SK-N-MC (cell line): ENCODE data around the gene ZNF622.
"Not testable (repeated sequence)": the region's sequence is repeated elsewhere in the genome, so short reads cannot be mapped to it uniquely, and the experiment has no call there.

Experiments
- DNase-seq: peaks from one replicate; pipeline ENCODE4 v3.0.0-alpha.2; 2011; ENCODE audit warnings: low read depth, low spot score
- H3K27ac ChIP-seq: fragments of 200-600 bp; sonication (generic); 2 replicates; pipeline ENCODE4 v1.5.1; 2016; ENCODE audit warnings: mixed run types
- H3K36me3 ChIP-seq: fragments of 200-600 bp; sonication (generic); 2 replicates; pipeline ENCODE4 v1.6.1; 2017; ENCODE audit warnings: antibody characterized with exemption, low read length, mixed read lengths; ENCODE audit not compliant: insufficient read depth
- H3K4me3 ChIP-seq: fragments of 200-600 bp; sonication (generic); 2 replicates; pipeline ENCODE4 v1.5.1; 2016
- H3K9ac ChIP-seq: fragments of 200-600 bp; sonication (generic); 2 replicates; pipeline ENCODE4 v1.8.0; 2017; ENCODE audit warnings: mixed run types, mixed read lengths; ENCODE audit not compliant: insufficient read length
- H3K9me3 ChIP-seq: fragments of 200-600 bp; sonication (generic); 2 replicates; pipeline ENCODE4 v1.6.1; 2017; ENCODE audit warnings: low read depth, mild to moderate bottlenecking, antibody characterized with exemption, low read length, moderate library complexity, mixed read lengths
- EZH2 ChIP-seq: fragments of 200-600 bp; sonication (generic); IDR thresholded peaks from one replicate; pipeline ENCODE4 v1.6.1; 2017; ENCODE audit warnings: antibody characterized with exemption
- FOXP2 ChIP-seq: optimal IDR thresholded peaks from 2 replicates; pipeline ENCODE3; 2011; ENCODE audit warnings: mild to moderate bottlenecking, moderate library complexity; ENCODE audit not compliant: insufficient read depth; ENCODE audit errors: extremely low read length, control extremely low read depth
- POLR2AphosphoS5 ChIP-seq: IDR thresholded peaks from 2 replicates; pipeline ENCODE4 v1.6.1; 2012; ENCODE audit warnings: mild to moderate bottlenecking, low read depth, low read length, borderline replicate concordance

Gene ZNF622

GRCh38 chr5:16485656-16486055 lies 20.1 kb upstream of the ZNF622 start:
- no peaks in the 10 kb centered on the region for H3K36me3 ChIP-seq
- H3K4me3 ChIP-seq = no peak overlapping the region
- no peak for TF ChIP-seq POLR2AphosphoS5
- no peak for TF ChIP-seq EZH2
- no peak for TF ChIP-seq FOXP2
- no peak overlapping the region for H3K27ac ChIP-seq
- no peaks in the 10 kb centered on the region for H3K9me3 ChIP-seq
- no peak overlapping the region for H3K9ac ChIP-seq
- DNase-seq = no peak

GRCh38 chr5:16484081-16484480 lies 18.5 kb upstream of the ZNF622 start:
- no peak overlapping the region for H3K27ac ChIP-seq
- no peaks in the 10 kb centered on the region for H3K36me3 ChIP-seq
- no peak overlapping the region for H3K9ac ChIP-seq
- H3K4me3 ChIP-seq = no peak overlapping the region
- no peaks in the 10 kb centered on the region for H3K9me3 ChIP-seq
- no peak for DNase-seq
- TF ChIP-seq POLR2AphosphoS5 = no peak
- no peak for TF ChIP-seq FOXP2
- TF ChIP-seq EZH2 = no peak

- DNase-seq = no peak
- no peak overlapping the region for H3K9ac ChIP-seq
- no peaks in the 10 kb centered on the region for H3K9me3 ChIP-seq
- H3K27ac ChIP-seq = no peak overlapping the region
- TF ChIP-seq POLR2AphosphoS5 (no peak), FOXP2 (no peak), EZH2 (no peak)
- no peaks in the 10 kb centered on the region for H3K36me3 ChIP-seq
- no peak overlapping the region for H3K4me3 ChIP-seq
Measured at GRCh38 chr5:16483361-16483760, 17.8 kb upstream of the ZNF622 start.

- TF ChIP-seq EZH2 (no peak), FOXP2 (no peak), POLR2AphosphoS5 (no peak)
- DNase-seq = no peak
- H3K4me3 ChIP-seq = no peak overlapping the region
- H3K36me3 ChIP-seq = no peaks in the 10 kb centered on the region
- no peaks in the 10 kb centered on the region for H3K9me3 ChIP-seq
- no peak overlapping the region for H3K9ac ChIP-seq
- H3K27ac ChIP-seq = no peak overlapping the region
Measured at GRCh38 chr5:16482891-16483290, 17.3 kb upstream of the ZNF622 start.

GRCh38 chr5:16480821-16481538 lies 15.4 kb upstream of the ZNF622 start:
- Histone ChIP-seq H3K27ac (no peak overlapping the region), H3K36me3 (no peaks in the 10 kb centered on the region), H3K9me3 (no peaks in the 10 kb centered on the region), H3K9ac (no peak overlapping the region), H3K4me3 (no peak overlapping the region)
- no peak for DNase-seq
- TF ChIP-seq POLR2AphosphoS5 (no peak), FOXP2 (no peak), EZH2 (no peak)

- Histone ChIP-seq H3K4me3 (no peak overlapping the region), H3K27ac (no peak overlapping the region)
Measured at GRCh38 chr5:16480144-16480543, 14.5 kb upstream of the ZNF622 start.

GRCh38 chr5:16477541-16477940 lies 11.9 kb upstream of the ZNF622 start:
- no peak for DNase-seq
- Histone ChIP-seq H3K36me3 (no peaks in the 10 kb centered on the region), H3K9ac (no peak overlapping the region), H3K9me3 (no peaks in the 10 kb centered on the region), H3K27ac (no peak overlapping the region), H3K4me3 (no peak overlapping the region)
- no peak for TF ChIP-seq POLR2AphosphoS5
- TF ChIP-seq EZH2 = no peak
- no peak for TF ChIP-seq FOXP2

More at GRCh38 chr5:16480144-16480543, 14.5 kb upstream of the ZNF622 start:
- no peak for DNase-seq
- no peaks in the 10 kb centered on the region for H3K9me3 ChIP-seq
- no peaks in the 10 kb centered on the region for H3K36me3 ChIP-seq
- no peak overlapping the region for H3K9ac ChIP-seq
- TF ChIP-seq POLR2AphosphoS5 = no peak
- TF ChIP-seq FOXP2 = no peak
- no peak for TF ChIP-seq EZH2

- not testable (repeated sequence) for H3K27ac ChIP-seq, DNase-seq, H3K4me3 ChIP-seq, H3K9ac ChIP-seq, H3K9me3 ChIP-seq, H3K36me3 ChIP-seq
Measured at GRCh38 chr5:16476417-16476816, 10.8 kb upstream of the ZNF622 start.

- H3K4me3 ChIP-seq = no peak overlapping the region
- no peaks in the 10 kb centered on the region for H3K9me3 ChIP-seq
- no peak overlapping the region for H3K9ac ChIP-seq
- H3K27ac ChIP-seq = no peak overlapping the region
- no peak for DNase-seq
- H3K36me3 ChIP-seq = no peaks in the 10 kb centered on the region
- TF ChIP-seq FOXP2 = no peak
- TF ChIP-seq EZH2 = no peak
- TF ChIP-seq POLR2AphosphoS5 = no peak
Measured at GRCh38 chr5:16471387-16471786, 5.8 kb upstream of the ZNF622 start.
